Transverse colon (tissue), 4 donors: Measurements from ENCODE around the gene CSH2. TPM values are rescaled to one million over a fixed set of nuclear protein-coding genes. Genes with fewer than 3 reads are reported as not detected.
"Not testable (repeated sequence)": the region's sequence is repeated elsewhere in the genome, so short reads cannot be mapped to it uniquely, and the experiment has no call there.

Source experiments
- DNase-seq: peaks from one replicate; pipeline ENCODE4 v3.0.0-alpha.2; 2019
- H3K27ac ChIP-seq, 4 donors: fragments of 200-600 bp; sonication (generic); 2 replicates each; pipeline ENCODE4 v1.5.1; 2016 to 2018; ENCODE audit warnings: inconsistent platforms in 4 of 4
- H3K27me3 ChIP-seq: fragments of 200-600 bp; sonication (generic); 2 replicates; pipeline ENCODE4 v1.5.1; 2017; ENCODE audit warnings: inconsistent platforms
- H3K36me3 ChIP-seq, 4 donors: fragments of 200-600 bp; sonication (generic); 2 replicates each; pipeline ENCODE4 v1.5.1; 2017 to 2019; ENCODE audit warnings: inconsistent platforms in 4 of 4
- H3K4me1 ChIP-seq, 4 donors: fragments of 200-600 bp; sonication (generic); 2 replicates each; pipeline ENCODE4 v1.5.1; 2017 to 2020; ENCODE audit warnings: inconsistent platforms in 4 of 4
- H3K4me3 ChIP-seq, 4 donors: fragments of 200-600 bp; sonication (generic); 1 replicate in 1 of 4; 2 replicates in 3 of 4; pipeline versions ENCODE4 v1.5.1 to v1.6.1; 2017 to 2019; ENCODE audit warnings: inconsistent platforms in 4 of 4
- H3K9me3 ChIP-seq, 2 donors: fragments of 200-600 bp; sonication (generic); 2 replicates each; pipeline ENCODE4 v1.5.1; 2017 to 2019; ENCODE audit warnings: inconsistent platforms in 2 of 2
- EP300 ChIP-seq: sonication (generic); formaldehyde crosslinking; IDR thresholded peaks from one replicate; pipeline ENCODE4 v1.6.1; 2017; ENCODE audit warnings: antibody characterized with exemption, low read depth
- POLR2A ChIP-seq: fragments of 450-650 bp; IDR thresholded peaks from one replicate; pipeline ENCODE4 v1.6.1; 2016; ENCODE audit warnings: antibody characterized with exemption, mild to moderate bottlenecking, moderate library complexity
- POLR2AphosphoS5 ChIP-seq, 3 donors: sonication (generic); formaldehyde crosslinking; IDR thresholded peaks; one replicate each; pipeline ENCODE4 v1.6.1; 2016; ENCODE audit warnings: antibody characterized with exemption in 3 of 3
- WGBS, 2 donors: methylation state at CpG; one replicate each; pipeline ENCODE4 v1.1.5; 2018; ENCODE audit warnings: low coverage in 1 of 2; 5-methylcytosine and 5-hydroxymethylcytosine counted together
- in situ Hi-C, 4 donors: fragments of 200-750 bp; cut with MboI; loops; one replicate each; pipeline versions ENCODE4 v1.15.0 to v1.15.1; 2017; ENCODE audit warnings: low sequenced_read_pairs in 3 of 4, low pct_ligation_motif_present in 1 of 4, low pct_unique_long_range_greater_than_20kb in 1 of 4
- intact Hi-C: fragments of 100-400 bp; cut with DNase I; formaldehyde crosslinking; loops from one replicate; pipeline ENCODE4 v1.15.1; 2023; ENCODE audit warnings: low total_unique reads
- total RNA-seq, 4 donors: library from RNA; depleted of rRNA; stranded (reverse); fragments of >200 nt; gene quantifications; one replicate each; pipeline ENCODE4 v1.1.0, GENCODE V29; 2016
- TF ChIP-seq, protein P1 (sequence below), 5 experiments: fragments of 200-600 bp in 3 of 5; fragments of 450-650 bp in 2 of 5; sonication (generic) in 3 of 5; IDR thresholded peaks; 1 replicate in 2 of 5; 2 replicates in 3 of 5; pipeline ENCODE4 v1.5.1; 2016 to 2017; ENCODE audit warnings: antibody characterized with exemption in 5 of 5, inconsistent platforms in 3 of 5, mild to moderate bottlenecking in 2 of 5, moderate library complexity in 1 of 5

Gene CSH2
- total RNA-seq = not detected

DNA sequence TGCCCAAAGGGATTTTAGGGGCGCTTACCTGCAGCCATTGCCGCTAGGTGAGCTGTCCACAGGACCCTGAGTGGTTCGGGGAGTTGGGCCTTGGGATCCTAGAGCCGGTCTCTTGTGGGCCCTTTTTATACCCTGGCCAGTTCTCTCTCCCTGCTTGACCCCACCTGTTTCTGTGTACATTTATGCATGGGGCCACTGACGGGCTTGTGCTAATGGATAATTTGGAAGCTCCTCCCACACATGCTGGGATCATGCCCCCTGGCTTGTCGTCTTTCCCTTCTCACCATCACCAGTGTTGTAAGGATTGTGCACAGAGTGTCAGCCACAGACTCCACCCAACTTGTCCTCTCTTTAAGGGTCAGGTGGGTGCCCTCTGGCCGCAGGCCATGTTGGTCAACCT is at the start of gene CSH2:
Gene CSH2, minus strand, starts transcription at position 101 of the 400 bp plus-strand sequence. Its CDS starts 63 bp downstream, at position 38.
- H3K27me3 ChIP-seq, H3K36me3 ChIP-seq, H3K4me1 ChIP-seq, in situ Hi-C loops, intact Hi-C loops, H3K4me3 ChIP-seq, H3K9me3 ChIP-seq, H3K27ac ChIP-seq, DNase-seq: not testable (repeated sequence)
- WGBS, 2 donors = no CpG with 5 or more reads among the region's 7 CpGs

DNA sequence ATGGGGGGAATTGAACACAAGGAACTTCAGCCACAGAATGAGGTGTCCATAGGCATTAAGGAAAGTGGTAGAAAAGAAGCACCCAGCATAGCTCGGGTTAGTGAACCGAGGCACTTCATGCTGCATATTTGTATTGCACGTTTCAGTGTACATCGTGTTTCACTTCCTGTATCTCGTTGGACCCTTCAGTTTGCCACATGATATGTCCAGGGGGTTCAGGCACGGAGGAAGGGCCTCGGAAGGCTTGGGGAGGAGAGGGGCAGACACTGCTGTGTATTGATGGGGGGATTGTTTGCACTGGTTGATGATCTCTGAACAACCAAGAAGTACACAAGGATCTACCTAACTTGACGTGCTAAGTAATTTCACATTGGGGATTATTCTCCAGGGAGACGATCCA is 48.9 kb upstream of the CSH2 start:
- H3K27me3 ChIP-seq, DNase-seq, H3K9me3 ChIP-seq, H3K27ac ChIP-seq, H3K36me3 ChIP-seq, H3K4me1 ChIP-seq, H3K4me3 ChIP-seq: not testable (repeated sequence)
- in situ Hi-C loops = loop anchor here in 3 of 4 donors (10.0 to 25.0 kb wide), 4 partner anchors 90 to 365 kb away; partner anchors contain the start of genes ICAM2 (in 2 of the 3) and ERN1 (in 1 of the 3)
- WGBS, 2 donors = 64 to 73% methylated on average over 2 to 9 of the region's 9 CpGs
- intact Hi-C loops = loop anchor here (10.0 kb wide), 1 partner anchor 102 kb away; the partner anchor contains the start of gene ICAM2

DNA sequence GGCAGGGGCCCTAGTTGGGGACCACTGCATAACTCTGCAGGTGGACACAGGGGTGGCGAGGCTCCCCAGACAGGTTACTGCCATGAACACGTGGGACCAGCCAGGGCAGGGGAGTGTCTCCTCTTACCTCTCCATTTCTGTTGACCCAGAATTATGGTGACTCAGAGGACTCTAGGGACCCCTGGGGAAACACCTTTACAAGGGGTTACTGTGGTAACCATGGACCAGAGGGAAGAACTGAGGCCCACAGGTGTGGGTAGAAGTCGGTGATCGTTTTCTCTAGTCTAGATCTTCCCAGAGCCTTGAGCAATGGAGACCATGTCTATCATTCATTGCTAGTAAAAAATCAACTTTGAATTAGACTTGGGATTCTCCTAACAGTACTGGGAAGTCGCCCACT is 47.3 kb upstream of the CSH2 start:
- H3K4me3 ChIP-seq, H3K27ac ChIP-seq, H3K36me3 ChIP-seq, H3K9me3 ChIP-seq, H3K4me1 ChIP-seq, H3K27me3 ChIP-seq, DNase-seq: not testable (repeated sequence)
- intact Hi-C loops = loop anchor here (10.0 kb wide), 1 partner anchor 104 kb away; the partner anchor contains the start of gene ICAM2
- in situ Hi-C loops = loop anchor here in 3 of 4 donors (10.0 to 25.0 kb wide), 4 partner anchors 92 to 367 kb away; partner anchors contain the start of genes ICAM2 (in 2 of the 3) and ERN1 (in 1 of the 3)
- 75 to 76% methylated on average over 2 to 5 of the region's 5 CpGs for WGBS, 2 donors

DNA sequence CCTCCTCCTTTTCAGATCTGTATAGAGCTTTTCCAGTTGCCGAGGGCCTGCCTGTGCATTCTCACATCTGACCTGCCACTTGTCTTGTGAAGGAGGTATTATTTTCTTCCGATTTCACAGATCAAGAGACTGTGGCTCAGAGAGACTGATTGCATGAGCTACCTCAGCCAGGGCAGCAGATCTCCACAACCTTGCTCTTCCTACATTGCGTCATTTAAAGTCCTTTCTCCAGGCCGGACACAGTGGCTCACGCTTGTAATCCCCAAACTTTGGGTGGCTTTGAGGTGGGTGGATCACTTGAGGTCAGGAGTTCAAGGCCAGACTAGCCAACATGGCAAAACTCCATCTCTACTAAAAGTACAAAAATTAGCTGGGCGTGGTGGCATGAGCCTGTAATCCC is 46.6 kb upstream of the CSH2 start:
- H3K27ac ChIP-seq, H3K9me3 ChIP-seq, H3K27me3 ChIP-seq, H3K4me3 ChIP-seq, DNase-seq, H3K4me1 ChIP-seq, H3K36me3 ChIP-seq: not testable (repeated sequence)
- in situ Hi-C loops (loop anchor here in 3 of 4 donors (10.0 to 25.0 kb wide), 4 partner anchors 92 to 367 kb away; partner anchors contain the start of genes ICAM2 (in 2 of the 3) and ERN1 (in 1 of the 3)), intact Hi-C loops (loop anchor here (10.0 kb wide), 1 partner anchor 105 kb away; the partner anchor contains the start of gene ICAM2)
- WGBS, 2 donors = 76 to 83% methylated on average over 2 to 6 of the region's 6 CpGs

DNA sequence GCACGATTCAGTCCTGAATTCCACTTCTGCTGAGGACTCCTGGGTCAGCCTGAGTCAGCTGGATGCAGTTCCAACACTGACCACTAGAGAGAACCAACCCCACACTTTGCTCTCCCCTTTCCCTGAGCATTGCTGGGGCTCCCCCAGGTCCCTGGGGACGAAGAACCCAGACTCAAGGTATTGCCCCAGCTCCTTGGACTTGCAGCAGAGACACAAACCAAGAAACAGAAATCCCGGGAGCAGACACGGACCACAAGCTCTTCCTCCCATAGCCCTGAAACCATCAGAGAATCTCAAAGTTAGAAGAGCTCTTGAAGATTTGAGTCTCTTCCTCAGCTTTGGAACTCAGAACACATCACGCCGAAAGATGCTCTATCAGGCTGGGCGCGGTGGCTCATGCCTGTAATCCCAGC is 45.8 kb upstream of the CSH2 start:
- in situ Hi-C loops (loop anchor here in 3 of 4 donors (10.0 to 25.0 kb wide), 5 partner anchors 93 to 368 kb away; partner anchors contain the start of genes ERN1 (in 3 of the 3) and ICAM2 (in 2 of the 3)), intact Hi-C loops (loop anchor here (10.0 kb wide), 1 partner anchor 365 kb away; no protein-coding TSS in a partner anchor)
- DNase-seq = peak; percentile 69
- Histone ChIP-seq H3K27me3 (no peaks in the 10 kb centered on the region), H3K36me3 (no peaks in the 10 kb centered on the region), H3K4me3 (no peak overlapping the region), H3K9me3 (no peaks in the 10 kb centered on the region), H3K4me1 (no peaks in the 10 kb centered on the region), H3K27ac (no peak overlapping the region)
- WGBS, 2 donors = 45% methylated on average over 8 of the region's 8 CpGs; no CpG with 5 or more reads in 1 of the 2 donors
- TF ChIP-seq EP300 (no peak), POLR2AphosphoS5 (IDR thresholded peaks at IDR 0.05) (no peak), POLR2A (no peak)
- TF ChIP-seq, protein P1, sequence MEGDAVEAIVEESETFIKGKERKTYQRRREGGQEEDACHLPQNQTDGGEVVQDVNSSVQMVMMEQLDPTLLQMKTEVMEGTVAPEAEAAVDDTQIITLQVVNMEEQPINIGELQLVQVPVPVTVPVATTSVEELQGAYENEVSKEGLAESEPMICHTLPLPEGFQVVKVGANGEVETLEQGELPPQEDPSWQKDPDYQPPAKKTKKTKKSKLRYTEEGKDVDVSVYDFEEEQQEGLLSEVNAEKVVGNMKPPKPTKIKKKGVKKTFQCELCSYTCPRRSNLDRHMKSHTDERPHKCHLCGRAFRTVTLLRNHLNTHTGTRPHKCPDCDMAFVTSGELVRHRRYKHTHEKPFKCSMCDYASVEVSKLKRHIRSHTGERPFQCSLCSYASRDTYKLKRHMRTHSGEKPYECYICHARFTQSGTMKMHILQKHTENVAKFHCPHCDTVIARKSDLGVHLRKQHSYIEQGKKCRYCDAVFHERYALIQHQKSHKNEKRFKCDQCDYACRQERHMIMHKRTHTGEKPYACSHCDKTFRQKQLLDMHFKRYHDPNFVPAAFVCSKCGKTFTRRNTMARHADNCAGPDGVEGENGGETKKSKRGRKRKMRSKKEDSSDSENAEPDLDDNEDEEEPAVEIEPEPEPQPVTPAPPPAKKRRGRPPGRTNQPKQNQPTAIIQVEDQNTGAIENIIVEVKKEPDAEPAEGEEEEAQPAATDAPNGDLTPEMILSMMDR (IDR thresholded peaks at IDR 0.05) = peak; percentile 94 to 98 (median 95)

DNA sequence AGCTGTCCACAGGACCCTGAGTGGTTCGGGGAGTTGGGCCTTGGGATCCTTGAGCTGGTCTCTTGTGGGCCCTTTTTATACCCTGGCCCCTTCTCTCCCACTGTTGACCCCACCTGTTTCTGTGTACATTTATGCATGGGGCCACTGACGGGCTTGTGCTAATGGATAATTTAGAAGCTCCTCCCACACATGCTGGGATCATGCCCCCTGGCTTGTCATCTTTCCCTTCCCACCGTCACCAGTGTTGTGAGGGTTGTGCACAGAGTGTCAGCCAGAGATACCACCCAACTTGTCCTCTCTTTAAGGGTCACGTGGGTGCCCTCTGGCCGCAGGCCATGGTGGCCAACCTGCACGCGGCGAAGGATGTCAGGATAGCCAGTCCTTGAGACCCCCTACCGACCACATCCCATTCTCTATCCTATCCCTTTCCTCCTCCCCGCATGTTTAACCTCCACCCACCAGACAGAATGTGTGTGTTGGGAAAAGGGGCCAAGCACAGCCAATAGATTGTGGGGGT is 45.4 kb upstream of the CSH2 start, which contains the start of gene GH1:
Gene GH1, minus strand, starts transcription at position 51 of the 517 bp plus-strand sequence. CDS start 63 bp downstream, outside the sequence.
- not testable (repeated sequence) for H3K36me3 ChIP-seq, H3K27me3 ChIP-seq, H3K4me1 ChIP-seq, DNase-seq, H3K9me3 ChIP-seq, H3K27ac ChIP-seq, H3K4me3 ChIP-seq
- 60% methylated on average over 10 of the region's 10 CpGs; no CpG with 5 or more reads in 1 of the 2 donors for WGBS, 2 donors
- in situ Hi-C loops = loop anchor here in 3 of 4 donors (10.0 to 25.0 kb wide), 5 partner anchors 93 to 368 kb away; partner anchors contain the start of genes ERN1 (in 3 of the 3) and ICAM2 (in 2 of the 3)
- intact Hi-C loops = loop anchor here (10.0 kb wide), 1 partner anchor 366 kb away; no protein-coding TSS in a partner anchor
